Ammon's horn (tissue), 1 donor: ENCODE measurements around the gene KIN.
"Not testable (repeated sequence)": the region's sequence is repeated elsewhere in the genome, so short reads cannot be mapped to it uniquely, and the experiment has no call there.

Experiments used
- DNase-seq: peaks from one replicate; pipeline ENCODE4 v3.0.0-alpha.2; 2016; ENCODE audit warnings: low spot score

Gene KIN

GRCh38 chr10:7734821-7735220, 53.0 kb downstream of the KIN start:
- no peak for DNase-seq

- DNase-seq: no peak
These were observed 64.8 kb downstream of the KIN start for GRCh38 chr10:7722927-7723529.

- no peak for DNase-seq
These were observed 67.3 kb downstream of the KIN start for GRCh38 chr10:7720478-7720877.

GRCh38 chr10:7718685-7719084, 69.1 kb downstream of the KIN start:
- DNase-seq: no peak

GRCh38 chr10:7717767-7718166, 70.0 kb downstream of the KIN start:
- DNase-seq: no peak

- DNase-seq: no peak
These were observed 72.3 kb downstream of the KIN start for GRCh38 chr10:7715515-7715914.

- not testable (repeated sequence) for DNase-seq
These were observed 76.7 kb downstream of the KIN start for GRCh38 chr10:7711075-7711474.

- no peak for DNase-seq
These were observed 77.3 kb downstream of the KIN start for GRCh38 chr10:7710446-7710845.

GRCh38 chr10:7708832-7709231, 79.0 kb downstream of the KIN start:
- no peak for DNase-seq

- DNase-seq: no peak
These were observed 79.8 kb downstream of the KIN start for GRCh38 chr10:7707858-7708622.

- DNase-seq: no peak
These were observed 80.7 kb downstream of the KIN start for GRCh38 chr10:7707102-7707501.

- DNase-seq: no peak
These were observed 81.2 kb downstream of the KIN start for GRCh38 chr10:7706534-7707073.

- DNase-seq: no peak
These were observed 82.5 kb downstream of the KIN start for GRCh38 chr10:7705341-7705740.

- no peak for DNase-seq
These were observed 83.4 kb downstream of the KIN start for GRCh38 chr10:7704071-7705016.

- DNase-seq: no peak
These were observed 84.7 kb downstream of the KIN start, which contains the start of gene ITIH2 for GRCh38 chr10:7703140-7703539. Gene ITIH2 (plus strand): TSS chr10:7703316. CDS start chr10:7703435, 119 bp downstream.

- no peak for DNase-seq
These were observed 85.4 kb downstream of the KIN start for GRCh38 chr10:7702288-7702812.

- no peak for DNase-seq
These were observed 86.5 kb downstream of the KIN start for GRCh38 chr10:7701158-7701742.
